Sciatic nerve (tissue), 2 donors: Measurements from ENCODE around the gene ATRNL1. TPM values are rescaled to one million over a fixed set of nuclear protein-coding genes. Genes with fewer than 3 reads are reported as not detected.
"Not testable (repeated sequence)": the region's sequence is repeated elsewhere in the genome, so short reads cannot be mapped to it uniquely, and the experiment has no call there.

Experiments
- ATAC-seq: fragments of 200-7000 bp; cut with Tn5 transposase; one replicate; pipeline ENCODE4 v1.9.1; 2020; ENCODE audit warnings: mild to moderate bottlenecking, moderate library complexity
- DNase-seq: peaks from one replicate; pipeline ENCODE4 v3.0.0-alpha.2; 2020; ENCODE audit warnings: low spot score
- intact Hi-C: fragments of 100-400 bp; cut with DNase I; formaldehyde crosslinking; loops from one replicate; pipeline ENCODE4 v1.14.2; 2022
- total RNA-seq: library from RNA; stranded (reverse); fragmentation: NEBNext Ultra II Directional; extraction: Animal tissue kit (Norgen Biotek cat#: 25700); gene quantifications from one replicate; pipeline ENCODE4 v1.2.1, GENCODE V29; 2021
- donor health status: DM: no; HTN: no; CAD: no.
- donor health status: DM: no; HTN: no; CAD: no.

ATRNL1 gene
- total RNA-seq, 1 donor from 2014 or later: 5.6 TPM

GRCh38 chr10:115771755-115772154 is 678.6 kb downstream of the ATRNL1 start:
- ATAC-seq (no peak), DNase-seq (no peak)
- intact Hi-C loops: no loop called here

GRCh38 chr10:115772606-115773005 is 679.4 kb downstream of the ATRNL1 start:
- ATAC-seq: no peak
- intact Hi-C loops: no loop called here
- no peak for DNase-seq

GRCh38 chr10:115773832-115774231 is 680.7 kb downstream of the ATRNL1 start:
- no peak for ATAC-seq
- intact Hi-C loops: no loop called here

DNA sequence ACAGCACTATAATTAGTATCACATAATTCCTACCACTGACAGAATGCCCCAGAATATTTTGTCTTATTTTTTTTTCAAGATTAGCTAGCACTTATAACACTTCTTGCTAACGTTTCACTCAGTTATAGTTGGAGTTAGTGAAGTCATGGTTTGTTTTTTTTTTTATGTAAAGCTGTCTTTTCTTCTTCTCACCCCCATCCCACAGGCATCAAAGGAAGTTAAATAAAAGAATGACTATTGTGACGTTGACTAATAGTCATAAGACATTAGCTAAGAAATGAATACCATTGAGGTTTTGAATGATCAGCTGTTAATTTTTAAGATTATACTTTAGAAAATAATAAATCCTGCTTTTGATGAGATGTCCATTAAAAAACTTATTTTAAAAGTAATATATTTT is 681.6 kb downstream of the ATRNL1 start:
- no peak for DNase-seq
- intact Hi-C loops: no loop called here

More at GRCh38 chr10:115773832-115774231, 680.7 kb downstream of the ATRNL1 start:
- no peak for DNase-seq

GRCh38 chr10:115777646-115778045 is 684.5 kb downstream of the ATRNL1 start:
- DNase-seq (no peak), ATAC-seq (no peak)
- intact Hi-C loops: no loop called here

More for the DNA sequence above, 681.6 kb downstream of the ATRNL1 start:
- no peak for ATAC-seq

GRCh38 chr10:115790220-115790619 is 697.1 kb downstream of the ATRNL1 start:
- ATAC-seq (no peak), DNase-seq (no peak)
- intact Hi-C loops: no loop called here

DNA sequence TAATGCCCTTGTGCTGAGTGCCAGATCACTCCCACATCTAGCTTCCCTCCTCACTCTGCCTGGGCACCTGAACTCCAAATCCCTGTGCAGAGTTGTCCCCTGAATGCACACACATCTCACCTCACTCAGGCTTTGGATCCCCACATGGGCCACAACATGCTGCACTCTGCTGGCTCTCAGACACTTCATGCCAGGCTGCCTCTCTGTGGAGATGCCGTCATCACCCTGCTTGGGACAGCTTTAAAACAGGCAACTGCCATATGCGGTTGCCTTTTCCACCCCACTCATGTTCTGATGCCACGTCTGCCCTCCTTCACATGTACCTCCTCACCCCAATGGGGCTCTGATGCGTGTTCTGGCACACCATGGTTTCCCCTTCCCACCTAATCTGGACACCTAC is 702.8 kb downstream of the ATRNL1 start:
- ATAC-seq (no peak), DNase-seq (no peak)
- intact Hi-C loops: no loop called here

- intact Hi-C loops: no loop called here
- ATAC-seq: no peak
- DNase-seq: no peak
Observed at GRCh38 chr10:115801457-115801856, 708.3 kb downstream of the ATRNL1 start.

- no peak for ATAC-seq
- no peak for DNase-seq
- intact Hi-C loops: no loop called here
Observed at GRCh38 chr10:115801992-115802391, 708.8 kb downstream of the ATRNL1 start.

GRCh38 chr10:115802911-115803310 is 709.7 kb downstream of the ATRNL1 start:
- no peak for ATAC-seq
- DNase-seq: no peak
- intact Hi-C loops: no loop called here

DNA sequence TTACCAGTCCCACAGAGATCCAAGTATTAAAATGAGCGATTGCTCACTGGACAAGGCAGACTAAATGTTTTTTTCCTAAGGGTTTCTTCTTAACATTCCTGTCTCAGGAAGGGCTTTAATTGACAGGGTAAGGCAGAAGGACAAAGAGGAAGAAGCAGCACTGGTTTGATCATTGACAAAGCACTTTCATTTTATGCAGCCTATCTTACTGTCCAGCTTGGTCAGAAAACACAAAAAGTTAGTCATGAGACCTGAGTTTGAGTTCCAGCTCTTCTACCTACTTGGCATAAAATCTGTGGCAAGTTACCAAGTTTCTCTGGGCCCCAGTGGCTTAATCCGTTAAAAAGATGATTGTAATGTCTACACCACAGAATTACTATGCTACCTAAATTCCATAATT is 721.4 kb downstream of the ATRNL1 start:
- DNase-seq: no peak
- ATAC-seq: no peak
- intact Hi-C loops: no loop called here

DNA sequence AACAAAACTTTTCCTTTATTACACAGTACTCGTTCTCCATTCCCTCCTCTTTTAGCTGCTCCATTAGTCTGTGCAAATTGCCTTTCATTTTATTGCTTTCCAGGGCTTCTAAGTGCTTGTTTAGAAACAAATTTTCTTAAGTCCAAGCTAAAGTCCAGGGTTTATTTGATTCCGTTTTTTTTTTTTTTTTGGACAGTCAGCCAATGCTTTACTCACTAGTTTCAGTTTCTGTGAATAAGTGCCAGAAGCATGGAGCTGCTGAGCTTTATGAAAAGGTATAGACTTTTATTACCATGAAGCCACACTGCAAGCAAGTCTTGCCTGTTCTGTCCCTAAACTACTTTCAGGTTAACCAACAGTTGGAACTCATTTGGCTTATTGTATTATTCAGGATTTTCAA is 724.8 kb downstream of the ATRNL1 start:
- DNase-seq (no peak), ATAC-seq (no peak)
- intact Hi-C loops: loop anchor here (5.0 kb wide), 1 partner anchor 1904 kb away; no protein-coding TSS in a partner anchor

DNA sequence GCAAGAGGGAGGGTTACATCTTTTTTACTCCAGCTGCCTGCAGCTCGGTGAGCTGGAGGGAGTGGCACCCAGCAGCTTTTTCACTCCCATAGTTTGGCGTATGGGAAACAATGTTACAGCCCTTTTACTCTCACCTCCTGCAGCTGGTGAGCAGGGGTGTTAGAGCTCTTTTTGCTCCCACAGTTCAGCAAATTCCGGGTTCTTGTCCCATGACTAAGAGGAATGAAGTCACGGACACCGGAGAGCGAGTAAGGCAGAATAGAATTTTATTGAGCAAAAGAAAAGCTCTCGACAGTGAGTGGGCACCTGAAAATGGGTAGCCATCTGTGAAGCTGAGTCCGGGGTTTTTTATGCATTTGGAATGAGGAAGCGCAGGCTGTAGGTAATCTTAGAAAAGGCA is 733.2 kb downstream of the ATRNL1 start:
- intact Hi-C loops: loop anchor here (10.0 kb wide), 1 partner anchor 458 kb away; no protein-coding TSS in a partner anchor
- DNase-seq (no peak), ATAC-seq (no peak)

DNA sequence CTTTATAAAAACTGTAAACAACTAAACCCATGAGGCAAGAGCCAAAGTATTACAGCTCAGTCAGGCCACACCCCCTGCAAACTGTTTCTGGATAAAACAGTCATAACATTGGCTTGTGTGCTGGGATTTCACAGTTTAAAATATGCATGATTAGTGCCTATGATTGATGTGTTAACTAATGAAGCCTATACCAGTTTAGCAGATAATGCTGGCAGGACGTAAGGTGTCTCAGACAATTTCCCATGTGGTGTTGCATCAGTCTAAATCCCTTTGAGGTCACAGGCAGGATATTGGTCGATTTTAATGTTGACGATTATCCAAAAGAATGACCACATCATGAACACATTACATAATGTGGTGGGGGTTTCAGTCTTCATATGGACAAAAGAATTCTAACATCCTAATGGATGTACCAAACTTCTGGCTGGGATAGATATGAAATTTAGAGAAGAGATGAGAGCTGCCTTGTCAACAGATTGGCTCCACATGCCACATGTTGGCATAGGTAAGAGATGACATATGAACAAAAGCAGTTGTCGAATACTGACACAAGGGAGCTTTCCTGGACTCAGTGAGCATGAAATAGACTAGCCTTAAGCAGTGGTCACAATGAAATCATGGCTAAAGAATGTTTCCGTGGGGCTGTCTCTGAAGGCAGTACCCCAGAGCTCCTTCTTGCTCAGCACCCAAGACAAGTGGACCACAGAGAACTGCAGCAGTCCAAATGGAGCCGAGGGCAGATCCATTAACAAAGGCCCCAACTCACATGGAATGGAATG is 734.3 kb downstream of the ATRNL1 start:
- DNase-seq (no peak), ATAC-seq (no peak)
- intact Hi-C loops: loop anchor here (10.0 kb wide), 1 partner anchor 457 kb away; no protein-coding TSS in a partner anchor

- intact Hi-C loops: loop anchor here (10.0 kb wide), 1 partner anchor 457 kb away; no protein-coding TSS in a partner anchor
- DNase-seq, ATAC-seq: not testable (repeated sequence)
Observed at GRCh38 chr10:115828182-115828581, 735.0 kb downstream of the ATRNL1 start.

DNA sequence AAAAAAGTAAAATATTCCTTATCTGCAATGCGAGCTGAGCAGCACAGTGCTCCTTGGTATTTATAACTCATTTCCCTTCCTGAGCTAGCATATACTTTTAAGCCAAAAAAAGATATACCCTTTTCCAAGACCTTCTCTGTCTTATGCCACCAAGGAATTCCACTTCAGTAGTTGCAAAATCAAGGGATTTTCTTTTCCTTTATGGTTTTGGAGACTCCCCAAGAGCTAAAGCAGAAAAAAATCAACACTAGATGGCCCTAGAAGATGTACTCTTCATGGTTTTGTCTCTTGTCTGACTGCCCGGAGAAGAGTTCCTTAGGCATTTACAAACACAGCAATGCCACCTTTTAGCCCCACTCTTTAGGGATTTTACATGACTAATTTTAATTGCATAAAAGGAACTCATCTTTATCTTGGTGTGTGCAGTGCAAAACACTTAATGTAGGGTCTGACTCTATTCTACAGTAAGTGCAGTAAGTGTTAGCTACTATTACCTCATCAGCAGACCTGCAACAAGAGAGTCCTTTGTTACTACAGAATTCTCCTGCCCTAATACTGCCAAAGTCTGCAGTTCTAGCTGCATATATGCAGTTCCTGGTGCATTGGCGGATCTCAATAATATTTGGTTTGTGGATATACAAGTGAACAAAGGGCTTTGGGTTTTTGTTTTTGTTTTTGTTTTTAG is 736.5 kb downstream of the ATRNL1 start:
- no peak for DNase-seq
- peak; percentile 82 for ATAC-seq
- intact Hi-C loops: loop anchor here (10.0 kb wide), 1 partner anchor 455 kb away; no protein-coding TSS in a partner anchor

GRCh38 chr10:115830265-115830970 is 737.3 kb downstream of the ATRNL1 start:
- peak; percentile 44 for ATAC-seq

DNA sequence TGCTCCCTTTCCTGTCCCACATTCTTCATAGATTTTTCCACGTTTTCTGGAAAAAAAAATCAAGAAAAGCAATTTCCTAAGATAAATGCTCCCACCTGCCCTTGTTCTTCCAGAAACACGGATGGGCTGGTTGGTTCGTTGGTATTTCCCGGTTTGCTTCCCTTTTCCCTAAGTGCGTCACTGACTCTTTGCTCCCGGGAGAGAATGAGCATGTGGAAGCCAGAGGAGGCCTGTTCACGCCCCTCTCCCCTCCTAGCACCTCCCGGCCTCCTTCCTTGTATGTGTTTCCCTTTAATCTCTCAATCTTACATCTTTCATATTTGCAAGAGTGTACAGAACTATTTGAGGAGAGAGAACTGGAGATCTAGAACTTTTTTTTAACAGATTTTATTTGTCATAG is 737.9 kb downstream of the ATRNL1 start:
- DNase-seq (no peak), ATAC-seq (peak; percentile 50)
- intact Hi-C loops: no loop called here

More at GRCh38 chr10:115830265-115830970, 737.3 kb downstream of the ATRNL1 start:
- DNase-seq: no peak
- intact Hi-C loops: no loop called here

DNA sequence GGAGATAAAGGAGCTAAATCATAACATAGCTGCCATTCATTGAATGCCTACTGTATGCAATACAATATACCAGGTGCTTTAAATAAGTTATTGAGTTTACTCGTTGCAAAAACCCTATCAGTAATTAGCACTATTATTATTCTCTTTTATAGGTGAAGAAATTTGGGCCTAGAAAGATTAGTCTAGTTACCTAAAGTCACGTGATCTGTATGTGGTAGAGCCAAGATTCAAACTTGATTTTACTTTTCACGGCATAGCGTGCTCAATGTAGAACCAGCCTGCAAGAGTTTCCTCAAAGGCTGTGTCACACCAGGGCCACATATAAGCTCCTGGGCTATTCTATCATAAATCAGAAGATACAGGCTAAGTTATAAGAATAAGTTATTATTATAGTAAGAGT is 740.0 kb downstream of the ATRNL1 start:
- no peak for DNase-seq
- intact Hi-C loops: no loop called here
- no peak for ATAC-seq
